IMR-90 (cell line): ENCODE results near the gene GRID1. TPM values are rescaled to one million over a fixed set of nuclear protein-coding genes. Genes with fewer than 3 reads are reported as not detected.

Experiments
- ATAC-seq: fragments of 200-7000 bp; cut with Tn5 transposase; 2 replicates; pipeline ENCODE4 v1.9.1; 2020; ENCODE audit warnings: low read depth, mild to moderate bottlenecking, moderate library complexity
- BruUV-seq: library from RNA; stranded (reverse); fragments of 400-500 nt; replicated peaks from 2 replicates; lab custom pipeline; 2021; lab: Mats Ljungman, UMichigan
- CTCF ChIA-PET: fragments of 300-600 bp; formaldehyde crosslinking; extraction: SDS; loops from one replicate; lab custom pipeline; 2021; ENCODE audit warnings: antibody characterized with exemption; lab: Yijun Ruan, JAX
- POLR2A ChIA-PET: fragments of 300-600 bp; sonication (Branson Sonifier 250); formaldehyde crosslinking; loops from one replicate; lab custom pipeline; 2022; ENCODE audit warnings: antibody characterized with exemption; ENCODE audit not compliant: unreplicated experiment; lab: Charles Lee
- DNase-seq: peaks from one replicate; pipeline ENCODE4 v3.0.0; 2013
- H2AFZ ChIP-seq: replicated peaks from 2 replicates; pipeline ENCODE3; 2013; ENCODE audit warnings: low read length, mild to moderate bottlenecking; ENCODE audit not compliant: poor library complexity
- H2AK5ac ChIP-seq: 2 replicates; pipeline ENCODE4 v1.6.1; 2013; ENCODE audit warnings: low read depth, low read length, inconsistent platforms
- H2AK9ac ChIP-seq: replicated peaks from 2 replicates; pipeline ENCODE3; 2013; ENCODE audit warnings: mild to moderate bottlenecking, low read depth, low read length, moderate library complexity; ENCODE audit not compliant: poor library complexity
- H2BK120ac ChIP-seq: 2 replicates; pipeline ENCODE4 v1.6.1; 2013; ENCODE audit warnings: low read depth, low read length, inconsistent platforms
- H2BK15ac ChIP-seq: 3 replicates; pipeline ENCODE4 v1.6.1; 2013; ENCODE audit warnings: low read depth, low read length, inconsistent platforms
- H2BK20ac ChIP-seq: 2 replicates; pipeline ENCODE4 v1.6.1; 2013; ENCODE audit warnings: low read depth, mild to moderate bottlenecking, inconsistent platforms, low read length, moderate library complexity
- H2BK5ac ChIP-seq: 2 replicates; pipeline ENCODE4 v1.6.1; 2013; ENCODE audit warnings: mild to moderate bottlenecking, low read depth, low read length, inconsistent platforms; ENCODE audit not compliant: poor library complexity, severe bottlenecking
- H3K14ac ChIP-seq: replicated peaks from 2 replicates; pipeline ENCODE4 v1.6.1; 2013; ENCODE audit warnings: low read depth, low read length, inconsistent platforms
- H3K18ac ChIP-seq: 2 replicates; pipeline ENCODE4 v1.6.1; 2013; ENCODE audit warnings: low read depth, low read length, control low read depth
- H3K23ac ChIP-seq: 2 replicates; pipeline ENCODE4 v1.6.1; 2013; ENCODE audit warnings: low read depth, low read length, inconsistent platforms
- H3K27ac ChIP-seq: 2 replicates; pipeline ENCODE4 v1.5.1; 2013; ENCODE audit warnings: mild to moderate bottlenecking, control low read depth, low read length; ENCODE audit not compliant: insufficient read depth
- H3K27me3 ChIP-seq: 2 replicates; pipeline ENCODE4 v1.6.1; 2013; ENCODE audit warnings: low read length; ENCODE audit not compliant: control insufficient read depth, insufficient read depth
- H3K36me3 ChIP-seq: 2 replicates; pipeline ENCODE4 v1.6.1; 2013; ENCODE audit warnings: low read length, mixed read lengths; ENCODE audit not compliant: control insufficient read depth, insufficient read depth
- H3K4ac ChIP-seq: 2 replicates; pipeline ENCODE4 v1.6.1; 2013; ENCODE audit warnings: low read depth, low read length, inconsistent platforms
- H3K4me1 ChIP-seq: 2 replicates; pipeline ENCODE4 v1.6.1; 2013; ENCODE audit warnings: low read length, mixed read lengths; ENCODE audit not compliant: control insufficient read depth, insufficient read depth
- H3K4me2 ChIP-seq: 2 replicates; pipeline ENCODE4 v1.6.1; 2013; ENCODE audit warnings: low read depth, mild to moderate bottlenecking, control low read depth, low read length, moderate library complexity
- H3K4me3 ChIP-seq: 2 replicates; pipeline ENCODE4 v1.5.1; 2013; ENCODE audit warnings: low read depth, mild to moderate bottlenecking, control low read depth, low read length, moderate library complexity; ENCODE audit not compliant: insufficient read depth
- H3K56ac ChIP-seq: 2 replicates; pipeline ENCODE4 v1.6.1; 2013; ENCODE audit warnings: low read length, inconsistent platforms; ENCODE audit not compliant: insufficient read depth; ENCODE audit errors: extremely low read depth
- H3K79me1 ChIP-seq, 2 experiments: 2 replicates each; pipeline ENCODE4 v1.6.1; 2013; ENCODE audit warnings: low read length in 2 of 2, inconsistent platforms in 1 of 2, low read depth in 1 of 2
- H3K9ac ChIP-seq: 2 replicates; pipeline ENCODE4 v1.6.1; 2013; ENCODE audit warnings: low read depth, low read length, control low read depth
- H3K9me1 ChIP-seq: 2 replicates; pipeline ENCODE4 v1.6.1; 2013; ENCODE audit warnings: low read length, inconsistent platforms; ENCODE audit not compliant: insufficient read depth
- H3K9me3 ChIP-seq: 2 replicates; pipeline ENCODE4 v1.6.1; 2013; ENCODE audit warnings: low read length; ENCODE audit not compliant: control insufficient read depth, insufficient read depth
- H4K20me1 ChIP-seq: 2 replicates; pipeline ENCODE4 v1.6.1; 2013; ENCODE audit warnings: low read length, inconsistent platforms; ENCODE audit not compliant: insufficient read depth
- H4K5ac ChIP-seq: 2 replicates; pipeline ENCODE4 v1.6.1; 2013; ENCODE audit warnings: mild to moderate bottlenecking, low read depth, low read length, control low read depth
- H4K8ac ChIP-seq, 2 experiments: 2 replicates each; pipeline ENCODE4 v1.6.1; 2013; ENCODE audit warnings: low read depth in 2 of 2, low read length in 2 of 2, control low read depth in 1 of 2, inconsistent platforms in 1 of 2
- H4K91ac ChIP-seq: 2 replicates; pipeline ENCODE4 v1.6.1; 2013; ENCODE audit warnings: low read depth, low read length, inconsistent platforms; ENCODE audit not compliant: insufficient read depth
- BHLHE40 ChIP-seq: fragments of 150-350 bp; IDR thresholded peaks from 2 replicates; pipeline ENCODE4 v1.6.1; 2016; ENCODE audit warnings: mild to moderate bottlenecking, low read depth, low read length
- CEBPB ChIP-seq: IDR thresholded peaks from 2 replicates; pipeline ENCODE4 v1.6.1; 2012; ENCODE audit warnings: low read depth, low read length, improper control_type of control experiment
- CHD1 ChIP-seq: IDR thresholded peaks from 2 replicates; pipeline ENCODE4 v1.6.1; 2012; ENCODE audit warnings: low read depth, low read length, improper control_type of control experiment
- FOS ChIP-seq: fragments of 150-350 bp; IDR thresholded peaks from 2 replicates; pipeline ENCODE4 v1.6.1; 2016; ENCODE audit warnings: low read depth, low read length
- MAFK ChIP-seq: IDR thresholded peaks from 2 replicates; pipeline ENCODE4 v1.6.1; 2012; ENCODE audit warnings: low read depth, low read length, improper control_type of control experiment
- MAZ ChIP-seq: IDR thresholded peaks from 2 replicates; pipeline ENCODE4 v1.6.1; 2012; ENCODE audit warnings: low read depth, mild to moderate bottlenecking, low read length, improper control_type of control experiment, moderate library complexity, borderline replicate concordance
- MXI1 ChIP-seq: IDR thresholded peaks from 2 replicates; pipeline ENCODE4 v1.6.1; 2012; ENCODE audit warnings: low read depth, mild to moderate bottlenecking, low read length, moderate library complexity, borderline replicate concordance
- NFE2L2 ChIP-seq: fragments of 150-350 bp; IDR thresholded peaks from 2 replicates; pipeline ENCODE4 v1.6.1; 2016; ENCODE audit warnings: low read depth, mild to moderate bottlenecking, low read length
- POLR2A ChIP-seq: IDR thresholded peaks from 2 replicates; pipeline ENCODE4 v1.6.1; 2012; ENCODE audit warnings: mild to moderate bottlenecking, low read depth, low read length
- RAD21 ChIP-seq: IDR thresholded peaks from 2 replicates; pipeline ENCODE4 v1.6.1; 2012; ENCODE audit warnings: low read length, improper control_type of control experiment
- RFX5 ChIP-seq: IDR thresholded peaks from 2 replicates; pipeline ENCODE4 v1.8.0; 2012; ENCODE audit warnings: low read depth, mild to moderate bottlenecking, low read length, moderate library complexity
- SMC3 ChIP-seq: fragments of 150-350 bp; IDR thresholded peaks from 2 replicates; pipeline ENCODE4 v1.6.1; 2016; ENCODE audit warnings: low read depth, mild to moderate bottlenecking, antibody characterized with exemption, low read length, moderate library complexity
- WGBS, 2 experiments: methylation state at CpG; one replicate each; pipeline versions ENCODE4 v1.1.5 to v1.1.7; 2013; ENCODE audit warnings: missing lambda C conversion rate in 2 of 2; ENCODE audit not compliant: insufficient read length in 1 of 2; ENCODE audit errors: extremely low coverage in 2 of 2; 5-methylcytosine and 5-hydroxymethylcytosine counted together
- dilution Hi-C: fragments of 300-500 bp; cut with HindIII; formaldehyde crosslinking; loops from one replicate; pipeline ENCODE4 v1.14.3; 2018; ENCODE audit warnings: low sequenced_read_pairs; ENCODE audit not compliant: unreplicated experiment
- in situ Hi-C: fragments of 300-500 bp; cut with MboI; formaldehyde crosslinking; loops from 3 replicates; pipeline ENCODE4 v1.14.3; 2019; ENCODE audit warnings: low sequenced_read_pairs, inconsistent platforms, mixed read lengths
- intact Hi-C: fragments of 100-400 bp; cut with micrococcal nuclease; formaldehyde crosslinking; loops from 2 replicates; pipeline ENCODE4 v1.10.0; 2022
- polyA plus RNA-seq, 3 experiments: library from polyadenylated mRNA; depleted of rRNA; stranded (reverse); fragments of >200 nt; gene quantifications; 2 replicates each; pipeline ENCODE4 v1.2.3, GENCODE V29; 2012; ENCODE audit warnings: low replicate concordance in 1 of 3
- total RNA-seq: library from RNA; depleted of rRNA; stranded (reverse); fragments of >200 nt; gene quantifications from 2 replicates; pipeline ENCODE4 v1.2.3, GENCODE V29; 2012
- TF ChIP-seq, protein P1 (sequence below): fragments of 150-350 bp; IDR thresholded peaks from 2 replicates; pipeline ENCODE4 v1.6.1; 2016; ENCODE audit warnings: low read depth, mild to moderate bottlenecking, low read length, moderate library complexity, borderline replicate concordance
- TF ChIP-seq, protein P2 (sequence below): conservative IDR thresholded peaks from 2 replicates; pipeline ENCODE4 v1.5.1; 2012; ENCODE audit warnings: mild to moderate bottlenecking, low read depth, low read length, improper control_type of control experiment
- TF ChIP-seq, protein P3 (sequence below): fragments of 150-350 bp; IDR thresholded peaks from 2 replicates; pipeline ENCODE4 v1.6.1; 2017; ENCODE audit warnings: mild to moderate bottlenecking, antibody characterized with exemption, low read length, low read depth

The GRID1 gene
- total and polyA plus RNA-seq, 2 of the 4 experiments (the other 2 are of a cell fraction), result not detected

DNA sequence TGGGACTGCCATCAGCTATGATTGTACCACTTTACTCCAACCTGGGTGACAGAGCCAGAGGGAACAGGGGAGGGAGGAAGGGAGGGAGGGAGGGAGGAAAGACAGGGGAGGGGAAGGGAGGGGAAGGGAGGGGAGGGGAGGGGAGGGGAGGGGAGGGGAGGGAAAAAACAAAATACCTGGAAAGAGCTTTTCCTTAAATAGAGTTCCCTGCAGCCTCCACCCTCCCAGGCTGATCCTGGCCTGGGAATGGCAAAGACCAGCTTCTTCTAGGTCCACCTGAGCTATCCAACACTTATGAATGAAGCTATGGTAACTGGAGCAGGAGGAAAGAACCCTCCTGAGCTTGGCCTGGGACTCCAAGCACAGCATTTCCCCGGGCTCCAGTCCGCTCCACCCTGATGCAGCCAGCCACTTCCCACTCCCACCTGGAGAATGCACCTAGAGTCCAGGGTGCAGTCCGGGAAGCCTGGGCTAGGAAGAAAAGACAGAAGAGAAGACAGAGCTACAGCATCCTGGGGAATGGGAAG, 66.1 kb downstream of the GRID1 start (continued):
- TF ChIP-seq MAFK (no peak), CEBPB (no peak), SMC3 (no peak), MXI1 (no peak)

DNA sequence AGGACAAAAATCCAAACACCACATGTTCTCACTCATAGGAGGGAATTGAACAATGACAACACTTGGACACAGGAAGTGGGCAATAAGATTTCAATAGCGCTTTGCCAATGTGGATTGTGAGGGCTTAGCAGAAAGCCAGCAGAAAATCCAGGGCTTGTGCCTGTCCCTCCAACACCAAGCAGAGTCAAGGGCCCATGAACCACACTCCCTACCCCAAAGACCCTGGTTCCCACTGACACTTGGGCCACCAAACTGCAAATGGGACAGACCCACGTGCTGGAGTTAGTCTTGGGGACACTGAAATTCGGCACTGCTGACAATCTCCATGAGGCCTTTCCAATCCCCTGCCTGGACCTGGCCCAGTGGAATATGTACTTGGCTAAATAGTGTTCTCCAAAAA, 67.0 kb downstream of the GRID1 start:
- Histone ChIP-seq H2BK20ac (no peak overlapping the region), H2BK120ac (no peak overlapping the region), H3K56ac (no peak overlapping the region), H3K9me3 (no peaks in the 10 kb centered on the region), H3K27me3 (no peaks in the 10 kb centered on the region), H3K14ac (no peak overlapping the region), H3K4me2 (no peak overlapping the region), H3K4me3 (no peak overlapping the region), H3K4me1 (no peaks in the 10 kb centered on the region), H3K27ac (no peak overlapping the region), H2AK9ac (no peak overlapping the region), H3K23ac (no peak overlapping the region), H4K5ac (no peak overlapping the region), H3K36me3 (no peaks in the 10 kb centered on the region), H4K20me1 (no peaks in the 10 kb centered on the region), H2AFZ (no peak overlapping the region), H3K9ac (no peak overlapping the region), H2BK15ac (no peak overlapping the region), H4K91ac (no peak overlapping the region), H3K9me1 (no peaks in the 10 kb centered on the region), H4K8ac (no peak overlapping the region), H2BK5ac (no peak overlapping the region), H3K18ac (no peak overlapping the region), H3K79me1 (no peaks in the 10 kb centered on the region), H2AK5ac (no peak overlapping the region), H3K4ac (no peak overlapping the region)
- in situ Hi-C loops, result no loop called here
- no TSS peak for BruUV-seq
- dilution Hi-C loops, result no loop called here
- CTCF ChIA-PET, result no interaction called here
- ATAC-seq (no peak), DNase-seq (no peak)
- POLR2A ChIA-PET, result no interaction called here
- intact Hi-C loops, result no loop called here
- WGBS, 2 experiments, result no CpG with 5 or more reads among the region's 3 CpGs
- no peak for TF ChIP-seq BHLHE40
- TF ChIP-seq, protein P1, sequence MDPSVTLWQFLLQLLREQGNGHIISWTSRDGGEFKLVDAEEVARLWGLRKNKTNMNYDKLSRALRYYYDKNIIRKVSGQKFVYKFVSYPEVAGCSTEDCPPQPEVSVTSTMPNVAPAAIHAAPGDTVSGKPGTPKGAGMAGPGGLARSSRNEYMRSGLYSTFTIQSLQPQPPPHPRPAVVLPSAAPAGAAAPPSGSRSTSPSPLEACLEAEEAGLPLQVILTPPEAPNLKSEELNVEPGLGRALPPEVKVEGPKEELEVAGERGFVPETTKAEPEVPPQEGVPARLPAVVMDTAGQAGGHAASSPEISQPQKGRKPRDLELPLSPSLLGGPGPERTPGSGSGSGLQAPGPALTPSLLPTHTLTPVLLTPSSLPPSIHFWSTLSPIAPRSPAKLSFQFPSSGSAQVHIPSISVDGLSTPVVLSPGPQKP, result no peak
- no peak for TF ChIP-seq RFX5
- TF ChIP-seq RAD21, result no peak
- TF ChIP-seq POLR2A, result no peak
- TF ChIP-seq SMC3, result no peak
- no peak for TF ChIP-seq FOS
- no peak for TF ChIP-seq MAZ
- TF ChIP-seq CEBPB, result no peak
- no peak for TF ChIP-seq NFE2L2
- TF ChIP-seq CHD1, result no peak
- TF ChIP-seq, protein P2, sequence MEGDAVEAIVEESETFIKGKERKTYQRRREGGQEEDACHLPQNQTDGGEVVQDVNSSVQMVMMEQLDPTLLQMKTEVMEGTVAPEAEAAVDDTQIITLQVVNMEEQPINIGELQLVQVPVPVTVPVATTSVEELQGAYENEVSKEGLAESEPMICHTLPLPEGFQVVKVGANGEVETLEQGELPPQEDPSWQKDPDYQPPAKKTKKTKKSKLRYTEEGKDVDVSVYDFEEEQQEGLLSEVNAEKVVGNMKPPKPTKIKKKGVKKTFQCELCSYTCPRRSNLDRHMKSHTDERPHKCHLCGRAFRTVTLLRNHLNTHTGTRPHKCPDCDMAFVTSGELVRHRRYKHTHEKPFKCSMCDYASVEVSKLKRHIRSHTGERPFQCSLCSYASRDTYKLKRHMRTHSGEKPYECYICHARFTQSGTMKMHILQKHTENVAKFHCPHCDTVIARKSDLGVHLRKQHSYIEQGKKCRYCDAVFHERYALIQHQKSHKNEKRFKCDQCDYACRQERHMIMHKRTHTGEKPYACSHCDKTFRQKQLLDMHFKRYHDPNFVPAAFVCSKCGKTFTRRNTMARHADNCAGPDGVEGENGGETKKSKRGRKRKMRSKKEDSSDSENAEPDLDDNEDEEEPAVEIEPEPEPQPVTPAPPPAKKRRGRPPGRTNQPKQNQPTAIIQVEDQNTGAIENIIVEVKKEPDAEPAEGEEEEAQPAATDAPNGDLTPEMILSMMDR, result no peak
- TF ChIP-seq MAFK, result no peak
- TF ChIP-seq, protein P3, sequence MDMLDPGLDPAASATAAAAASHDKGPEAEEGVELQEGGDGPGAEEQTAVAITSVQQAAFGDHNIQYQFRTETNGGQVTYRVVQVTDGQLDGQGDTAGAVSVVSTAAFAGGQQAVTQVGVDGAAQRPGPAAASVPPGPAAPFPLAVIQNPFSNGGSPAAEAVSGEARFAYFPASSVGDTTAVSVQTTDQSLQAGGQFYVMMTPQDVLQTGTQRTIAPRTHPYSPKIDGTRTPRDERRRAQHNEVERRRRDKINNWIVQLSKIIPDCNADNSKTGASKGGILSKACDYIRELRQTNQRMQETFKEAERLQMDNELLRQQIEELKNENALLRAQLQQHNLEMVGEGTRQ, result no peak
